Parathyroid adenoma (tissue), 2 donors: Measurements from ENCODE around the gene RASAL2.

ENCODE experiments used
- H2AFZ ChIP-seq: fragments of 300-600 bp; sonication (generic); one replicate; pipeline ENCODE4 v1.7.0; 2017; ENCODE audit warnings: antibody characterized with exemption, mild to moderate bottlenecking
- H3K27ac ChIP-seq: fragments of 300-600 bp; sonication (generic); one replicate; pipeline ENCODE4 v1.7.0; 2017
- H3K27me3 ChIP-seq: fragments of 300-600 bp; sonication (generic); one replicate; pipeline ENCODE4 v1.7.0; 2017; ENCODE audit warnings: low read length; ENCODE audit not compliant: control insufficient read depth, insufficient read depth
- H3K36me3 ChIP-seq: fragments of 300-600 bp; sonication (generic); one replicate; pipeline ENCODE4 v1.7.0; 2017; ENCODE audit warnings: low read length; ENCODE audit not compliant: control insufficient read depth, insufficient read depth
- H3K4me1 ChIP-seq: fragments of 300-600 bp; sonication (generic); one replicate; pipeline ENCODE4 v1.7.0; 2017; ENCODE audit warnings: control low read depth
- H3K4me2 ChIP-seq: fragments of 300-600 bp; sonication (generic); one replicate; pipeline ENCODE4 v1.7.0; 2017; ENCODE audit warnings: low read length
- H3K4me3 ChIP-seq: fragments of 300-600 bp; sonication (generic); one replicate; pipeline ENCODE4 v1.7.0; 2017; ENCODE audit warnings: low read depth, low read length
- H3K79me2 ChIP-seq: fragments of 300-600 bp; sonication (generic); one replicate; pipeline ENCODE4 v1.7.0; 2017; ENCODE audit warnings: control low read depth
- H3K9ac ChIP-seq: fragments of 300-600 bp; sonication (generic); one replicate; pipeline ENCODE4 v1.7.0; 2017; ENCODE audit warnings: mild to moderate bottlenecking
- H3K9me3 ChIP-seq: fragments of 300-600 bp; sonication (generic); one replicate; pipeline ENCODE4 v1.7.0; 2017; ENCODE audit warnings: low read length; ENCODE audit not compliant: control insufficient read depth
- TF ChIP-seq, protein P1 (sequence below): fragments of 300-600 bp; sonication (generic); IDR thresholded peaks from one replicate; pipeline ENCODE4 v1.7.0; 2017; ENCODE audit warnings: antibody characterized with exemption, mild to moderate bottlenecking
- donor health status: primary hyperparathyroidism.

Gene RASAL2

GRCh38 chr1:178397678-178398077 lies 303.8 kb downstream of the RASAL2 start:
- H3K9me3 ChIP-seq, result no peaks in the 10 kb centered on the region
- H3K27ac ChIP-seq, result no peak overlapping the region
- H3K79me2 ChIP-seq, result peaks cover 5% of the 10 kb centered on the region
- no peaks in the 10 kb centered on the region for H3K36me3 ChIP-seq
- TF ChIP-seq, protein P1, sequence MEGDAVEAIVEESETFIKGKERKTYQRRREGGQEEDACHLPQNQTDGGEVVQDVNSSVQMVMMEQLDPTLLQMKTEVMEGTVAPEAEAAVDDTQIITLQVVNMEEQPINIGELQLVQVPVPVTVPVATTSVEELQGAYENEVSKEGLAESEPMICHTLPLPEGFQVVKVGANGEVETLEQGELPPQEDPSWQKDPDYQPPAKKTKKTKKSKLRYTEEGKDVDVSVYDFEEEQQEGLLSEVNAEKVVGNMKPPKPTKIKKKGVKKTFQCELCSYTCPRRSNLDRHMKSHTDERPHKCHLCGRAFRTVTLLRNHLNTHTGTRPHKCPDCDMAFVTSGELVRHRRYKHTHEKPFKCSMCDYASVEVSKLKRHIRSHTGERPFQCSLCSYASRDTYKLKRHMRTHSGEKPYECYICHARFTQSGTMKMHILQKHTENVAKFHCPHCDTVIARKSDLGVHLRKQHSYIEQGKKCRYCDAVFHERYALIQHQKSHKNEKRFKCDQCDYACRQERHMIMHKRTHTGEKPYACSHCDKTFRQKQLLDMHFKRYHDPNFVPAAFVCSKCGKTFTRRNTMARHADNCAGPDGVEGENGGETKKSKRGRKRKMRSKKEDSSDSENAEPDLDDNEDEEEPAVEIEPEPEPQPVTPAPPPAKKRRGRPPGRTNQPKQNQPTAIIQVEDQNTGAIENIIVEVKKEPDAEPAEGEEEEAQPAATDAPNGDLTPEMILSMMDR, result no peak
- H3K9ac ChIP-seq, result no peak overlapping the region
- no peaks in the 10 kb centered on the region for H3K4me1 ChIP-seq
- H3K4me2 ChIP-seq, result no peak overlapping the region
- no peak overlapping the region for H3K4me3 ChIP-seq
- no peaks in the 10 kb centered on the region for H3K27me3 ChIP-seq
- H2AFZ ChIP-seq, result no peak overlapping the region

DNA sequence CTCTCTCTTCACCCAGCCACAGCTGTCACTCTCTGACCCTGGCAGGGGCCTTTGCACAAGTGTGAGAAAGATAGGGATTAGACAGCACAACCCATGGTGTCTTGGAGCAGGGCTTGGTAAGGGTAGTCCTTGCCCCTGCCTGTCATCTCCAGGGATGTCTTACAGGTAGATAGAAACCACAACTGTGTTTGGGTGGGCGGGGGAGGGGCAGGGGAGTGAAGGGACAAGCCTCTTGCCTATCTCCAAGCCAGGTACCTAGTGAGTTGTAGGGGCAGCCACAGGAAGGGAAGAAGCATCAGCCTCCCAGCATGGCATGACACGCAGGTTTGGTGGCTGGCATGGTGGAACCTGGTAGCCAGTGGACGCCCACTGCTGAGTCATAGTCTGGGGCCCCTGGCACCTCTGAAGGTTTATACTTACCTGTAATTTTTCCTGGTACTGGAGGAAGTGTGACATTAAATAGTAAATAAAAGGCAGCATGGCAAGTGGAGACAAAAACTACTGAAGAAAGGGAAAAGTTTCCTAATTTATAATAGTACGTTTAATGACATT lies 305.3 kb downstream of the RASAL2 start:
- H3K4me3 ChIP-seq, result no peak overlapping the region
- H2AFZ ChIP-seq, result no peak overlapping the region
- H3K79me2 ChIP-seq, result peaks cover 5% of the 10 kb centered on the region
- TF ChIP-seq, protein P1, result no peak
- no peaks in the 10 kb centered on the region for H3K27me3 ChIP-seq
- H3K9me3 ChIP-seq, result no peaks in the 10 kb centered on the region
- H3K36me3 ChIP-seq, result no peaks in the 10 kb centered on the region
- H3K9ac ChIP-seq, result no peak overlapping the region
- no peaks in the 10 kb centered on the region for H3K4me1 ChIP-seq
- H3K27ac ChIP-seq, result no peak overlapping the region
- H3K4me2 ChIP-seq, result no peak overlapping the region

DNA sequence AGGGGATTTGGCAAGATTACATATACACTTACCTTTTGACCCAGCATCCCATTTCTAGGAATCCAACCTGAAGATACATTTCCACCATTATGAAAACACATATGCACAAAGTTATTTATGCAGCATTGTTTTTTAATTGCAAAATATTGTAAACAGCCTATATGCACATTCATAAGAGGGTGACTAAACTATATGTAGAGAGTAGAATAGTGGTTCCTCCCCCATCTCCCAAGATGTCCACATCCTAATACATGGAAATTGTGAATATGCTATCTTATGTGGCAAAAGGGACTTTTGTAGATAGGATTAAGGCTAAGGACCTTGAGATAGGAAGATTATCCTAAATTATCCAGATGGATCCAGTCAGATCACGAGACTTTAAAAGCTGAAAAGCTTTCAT lies 311.2 kb downstream of the RASAL2 start:
- TF ChIP-seq, protein P1, result no peak
- no peak overlapping the region for H3K4me2 ChIP-seq
- H3K9me3 ChIP-seq, result no peaks in the 10 kb centered on the region
- H3K4me1 ChIP-seq, result no peaks in the 10 kb centered on the region
- no peak overlapping the region for H2AFZ ChIP-seq
- H3K27me3 ChIP-seq, result no peaks in the 10 kb centered on the region
- H3K4me3 ChIP-seq, result no peak overlapping the region
- no peaks in the 10 kb centered on the region for H3K79me2 ChIP-seq
- H3K9ac ChIP-seq, result no peak overlapping the region
- H3K27ac ChIP-seq, result no peak overlapping the region
- no peaks in the 10 kb centered on the region for H3K36me3 ChIP-seq

- no peak overlapping the region for H3K27ac ChIP-seq
- no peak overlapping the region for H2AFZ ChIP-seq
- no peaks in the 10 kb centered on the region for H3K9me3 ChIP-seq
- no peaks in the 10 kb centered on the region for H3K79me2 ChIP-seq
- no peaks in the 10 kb centered on the region for H3K36me3 ChIP-seq
- no peaks in the 10 kb centered on the region for H3K4me1 ChIP-seq
- TF ChIP-seq, protein P1, result no peak
- H3K9ac ChIP-seq, result no peak overlapping the region
- H3K4me2 ChIP-seq, result no peak overlapping the region
- no peaks in the 10 kb centered on the region for H3K27me3 ChIP-seq
- no peak overlapping the region for H3K4me3 ChIP-seq
These were observed 313.3 kb downstream of the RASAL2 start for GRCh38 chr1:178407215-178407614.

DNA sequence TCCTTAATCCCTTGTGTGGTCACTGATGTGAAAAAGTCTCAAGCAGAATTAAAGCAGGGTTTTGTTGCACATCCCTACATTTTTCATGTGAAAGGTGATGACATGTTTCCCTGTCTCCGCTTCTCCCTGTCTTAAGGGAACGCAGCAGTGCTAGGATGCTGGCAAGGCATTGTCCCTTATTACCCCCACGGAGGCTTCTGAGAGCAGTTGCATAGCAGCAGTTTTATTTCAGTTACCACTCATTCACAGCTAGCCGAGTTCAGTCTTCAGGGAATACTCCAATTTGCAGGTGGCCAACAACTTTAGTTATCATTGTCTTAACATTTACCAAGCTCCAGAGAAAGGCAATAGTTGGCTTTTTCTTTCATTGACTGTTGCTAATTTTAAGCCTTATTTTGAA lies 313.8 kb downstream of the RASAL2 start:
- no peak overlapping the region for H3K9ac ChIP-seq
- no peak overlapping the region for H3K4me3 ChIP-seq
- TF ChIP-seq, protein P1, result no peak
- no peaks in the 10 kb centered on the region for H3K9me3 ChIP-seq
- H3K4me1 ChIP-seq, result no peaks in the 10 kb centered on the region
- H2AFZ ChIP-seq, result no peak overlapping the region
- H3K4me2 ChIP-seq, result no peak overlapping the region
- no peak overlapping the region for H3K27ac ChIP-seq
- H3K27me3 ChIP-seq, result no peaks in the 10 kb centered on the region
- H3K79me2 ChIP-seq, result no peaks in the 10 kb centered on the region
- no peaks in the 10 kb centered on the region for H3K36me3 ChIP-seq
